Panc1 (cell line): ENCODE measurements around the gene PAPPA.

Experiments
- CTCF ChIP-seq: fragments of 450-650 bp; IDR thresholded peaks from 2 replicates; pipeline ENCODE4 v1.5.1; 2017; ENCODE audit warnings: mild to moderate bottlenecking
- POLR2AphosphoS5 ChIP-seq: IDR thresholded peaks from 2 replicates; pipeline ENCODE4 v1.6.1; 2012; ENCODE audit warnings: mild to moderate bottlenecking, low read depth, low read length, moderate library complexity
- SIN3A ChIP-seq: IDR thresholded peaks from 2 replicates; pipeline ENCODE4 v1.6.1; 2012; ENCODE audit warnings: low read depth, mild to moderate bottlenecking, low read length, moderate library complexity, borderline replicate concordance; ENCODE audit not compliant: insufficient read depth

GRCh38 chr9:116219686-116220085 is 66.1 kb downstream of the PAPPA start:
- TF ChIP-seq POLR2AphosphoS5 (no peak), SIN3A (no peak), CTCF (no peak)
